ENCODE data around the gene RPS3A. TPM values are rescaled to one million over a fixed set of nuclear protein-coding genes. Genes with fewer than 3 reads are reported as not detected.

The RPS3A gene
- total and polyA plus RNA-seq, 5 donors from 2014 or later: 1,992 to 5,128 (median 2,535) TPM

GRCh38 chr4:151087467-151087866, 12.0 kb upstream of the RPS3A start:
- no peaks in the 10 kb centered on the region for H3K36me3 ChIP-seq (ENCODE audit: control insufficient read depth, insufficient read depth, low read length)
- no peak overlapping the region for H3K27ac ChIP-seq (ENCODE audit: insufficient read depth, low read length, poor library complexity, severe bottlenecking)
- Mint-ChIP-seq H3K4me1 (no peaks in the 10 kb centered on the region), H3K9me3 (peaks cover 0 to 1% (median 0%) of the 10 kb centered on the region in 7 donors), H3K36me3 (no peaks in the 10 kb centered on the region), H3K27ac (no peak overlapping the region), H3K4me3 (no peak overlapping the region), H3K27me3 (peaks cover 29% of the 10 kb centered on the region)
- no peak for ATAC-seq (ENCODE audit: low read depth in 2 of 2)
- no peaks in the 10 kb centered on the region for H3K4me1 ChIP-seq (ENCODE audit: control insufficient read depth, insufficient read depth, low read length, poor library complexity, severe bottlenecking)
- no peaks in the 10 kb centered on the region for H3K9me3 ChIP-seq (ENCODE audit: control insufficient read depth in 2 of 2, low read length in 2 of 2)
- no peaks in the 10 kb centered on the region for H3K27me3 ChIP-seq (ENCODE audit: control insufficient read depth, insufficient read depth, low read length)
- DNase-seq: no peak
- H3K4me3 ChIP-seq (ENCODE audit: low read depth, low read length): no peak overlapping the region

GRCh38 chr4:151091047-151091446, 8.4 kb upstream of the RPS3A start:
- H3K4me1 ChIP-seq (ENCODE audit: control insufficient read depth, insufficient read depth, low read length, poor library complexity, severe bottlenecking): no peaks in the 10 kb centered on the region
- H3K27ac ChIP-seq (ENCODE audit: insufficient read depth, low read length, poor library complexity, severe bottlenecking): no peak overlapping the region
- Mint-ChIP-seq H3K27me3 (peaks cover 29% of the 10 kb centered on the region), H3K4me1 (no peaks in the 10 kb centered on the region), H3K27ac (no peak overlapping the region), H3K4me3 (no peak overlapping the region), H3K9me3 (peaks cover 0 to 2% (median 0%) of the 10 kb centered on the region in 7 donors), H3K36me3 (no peaks in the 10 kb centered on the region)
- no peak for ATAC-seq (ENCODE audit: low read depth in 2 of 2)
- H3K36me3 ChIP-seq (ENCODE audit: control insufficient read depth, insufficient read depth, low read length): no peaks in the 10 kb centered on the region
- H3K27me3 ChIP-seq (ENCODE audit: control insufficient read depth, insufficient read depth, low read length): no peaks in the 10 kb centered on the region
- H3K9me3 ChIP-seq (ENCODE audit: control insufficient read depth in 2 of 2, low read length in 2 of 2): no peaks in the 10 kb centered on the region
- no peak overlapping the region for H3K4me3 ChIP-seq (ENCODE audit: low read depth, low read length)
- no peak for DNase-seq

- Histone ChIP-seq H3K27me3 (ENCODE audit: control insufficient read depth, insufficient read depth, low read length) (no peaks in the 10 kb centered on the region), H3K9me3 (ENCODE audit: control insufficient read depth in 2 of 2, low read length in 2 of 2) (no peaks in the 10 kb centered on the region), H3K4me3 (ENCODE audit: low read depth, low read length) (no peak overlapping the region), H3K4me1 (ENCODE audit: control insufficient read depth, insufficient read depth, low read length, poor library complexity, severe bottlenecking) (no peaks in the 10 kb centered on the region), H3K36me3 (ENCODE audit: control insufficient read depth, insufficient read depth, low read length) (no peaks in the 10 kb centered on the region), H3K27ac (ENCODE audit: insufficient read depth, low read length, poor library complexity, severe bottlenecking) (no peak overlapping the region)
- no peak overlapping the region for H3K27ac Mint-ChIP-seq
- ATAC-seq (ENCODE audit: low read depth in 2 of 2): no peak
- H3K27me3 Mint-ChIP-seq: peaks cover 19% of the 10 kb centered on the region
- H3K4me1 Mint-ChIP-seq: no peaks in the 10 kb centered on the region
- H3K4me3 Mint-ChIP-seq: peak overlapping the region in 1 of 4 donors; percentile 64
- DNase-seq: no peak
- H3K36me3 Mint-ChIP-seq: no peaks in the 10 kb centered on the region
- peaks cover 0 to 2% (median 0%) of the 10 kb centered on the region in 7 donors for H3K9me3 Mint-ChIP-seq
Measured at GRCh38 chr4:151092488-151092887, 6.9 kb upstream of the RPS3A start.

GRCh38 chr4:151093203-151093602, 6.2 kb upstream of the RPS3A start:
- Histone ChIP-seq H3K27ac (ENCODE audit: insufficient read depth, low read length, poor library complexity, severe bottlenecking) (no peak overlapping the region), H3K4me1 (ENCODE audit: control insufficient read depth, insufficient read depth, low read length, poor library complexity, severe bottlenecking) (no peaks in the 10 kb centered on the region), H3K27me3 (ENCODE audit: control insufficient read depth, insufficient read depth, low read length) (no peaks in the 10 kb centered on the region), H3K9me3 (ENCODE audit: control insufficient read depth in 2 of 2, low read length in 2 of 2) (no peaks in the 10 kb centered on the region), H3K4me3 (ENCODE audit: low read depth, low read length) (no peak overlapping the region), H3K36me3 (ENCODE audit: control insufficient read depth, insufficient read depth, low read length) (no peaks in the 10 kb centered on the region)
- peaks cover 0 to 3% (median 0%) of the 10 kb centered on the region in 4 donors for H3K4me1 Mint-ChIP-seq
- no peak for DNase-seq
- H3K27ac Mint-ChIP-seq: no peak overlapping the region
- no peak for ATAC-seq (ENCODE audit: low read depth in 2 of 2)
- H3K4me3 Mint-ChIP-seq: no peak overlapping the region
- H3K9me3 Mint-ChIP-seq: peaks cover 0 to 2% (median 0%) of the 10 kb centered on the region in 7 donors
- peaks cover 12% of the 10 kb centered on the region for H3K27me3 Mint-ChIP-seq
- H3K36me3 Mint-ChIP-seq: no peaks in the 10 kb centered on the region

GRCh38 chr4:151094290-151094751, 5.1 kb upstream of the RPS3A start:
- H3K36me3 ChIP-seq (ENCODE audit: control insufficient read depth, insufficient read depth, low read length): no peaks in the 10 kb centered on the region
- no peaks in the 10 kb centered on the region for H3K36me3 Mint-ChIP-seq
- H3K9me3 ChIP-seq (ENCODE audit: control insufficient read depth in 2 of 2, low read length in 2 of 2): no peaks in the 10 kb centered on the region
- DNase-seq (no peak), ATAC-seq (ENCODE audit: low read depth in 2 of 2) (no peak)
- H3K27me3 ChIP-seq (ENCODE audit: control insufficient read depth, insufficient read depth, low read length): no peaks in the 10 kb centered on the region
- H3K9me3 Mint-ChIP-seq: peaks cover 0 to 2% (median 0%) of the 10 kb centered on the region in 7 donors
- H3K4me1 Mint-ChIP-seq: peaks cover 0 to 11% (median 0%) of the 10 kb centered on the region in 4 donors
- peaks cover 11% of the 10 kb centered on the region for H3K27me3 Mint-ChIP-seq
- H3K4me3 Mint-ChIP-seq: no peak overlapping the region
- H3K27ac ChIP-seq (ENCODE audit: insufficient read depth, low read length, poor library complexity, severe bottlenecking): no peak overlapping the region
- no peak overlapping the region for H3K4me3 ChIP-seq (ENCODE audit: low read depth, low read length)
- H3K27ac Mint-ChIP-seq: no peak overlapping the region
- H3K4me1 ChIP-seq (ENCODE audit: control insufficient read depth, insufficient read depth, low read length, poor library complexity, severe bottlenecking): peaks cover 7% of the 10 kb centered on the region

GRCh38 chr4:151095142-151095541, 4.3 kb upstream of the RPS3A start:
- Histone ChIP-seq H3K4me1 (ENCODE audit: control insufficient read depth, insufficient read depth, low read length, poor library complexity, severe bottlenecking) (peaks cover 7% of the 10 kb centered on the region), H3K9me3 (ENCODE audit: control insufficient read depth in 2 of 2, low read length in 2 of 2) (no peaks in the 10 kb centered on the region), H3K27me3 (ENCODE audit: control insufficient read depth, insufficient read depth, low read length) (no peaks in the 10 kb centered on the region), H3K36me3 (ENCODE audit: control insufficient read depth, insufficient read depth, low read length) (no peaks in the 10 kb centered on the region), H3K4me3 (ENCODE audit: low read depth, low read length) (no peak overlapping the region), H3K27ac (ENCODE audit: insufficient read depth, low read length, poor library complexity, severe bottlenecking) (no peak overlapping the region)
- Mint-ChIP-seq H3K36me3 (peaks cover 3% of the 10 kb centered on the region), H3K27ac (no peak overlapping the region), H3K27me3 (peaks cover 11% of the 10 kb centered on the region), H3K4me3 (peak overlapping the region in 1 of 4 donors; percentile 7), H3K4me1 (peaks cover 0 to 16% (median 2%) of the 10 kb centered on the region in 4 donors), H3K9me3 (peaks cover 0 to 2% (median 0%) of the 10 kb centered on the region in 7 donors)
- DNase-seq (no peak), ATAC-seq (ENCODE audit: low read depth in 2 of 2) (no peak)

- no peaks in the 10 kb centered on the region for H3K9me3 Mint-ChIP-seq
- H3K27ac Mint-ChIP-seq: peak overlapping the region; percentile 38 to 99 (median 97)
- Histone ChIP-seq H3K4me3 (ENCODE audit: low read depth, low read length) (no peak overlapping the region), H3K27ac (ENCODE audit: insufficient read depth, low read length, poor library complexity, severe bottlenecking) (no peak overlapping the region), H3K27me3 (ENCODE audit: control insufficient read depth, insufficient read depth, low read length) (no peaks in the 10 kb centered on the region), H3K4me1 (ENCODE audit: control insufficient read depth, insufficient read depth, low read length, poor library complexity, severe bottlenecking) (peaks cover 17% of the 10 kb centered on the region), H3K9me3 (ENCODE audit: control insufficient read depth in 2 of 2, low read length in 2 of 2) (no peaks in the 10 kb centered on the region), H3K36me3 (ENCODE audit: control insufficient read depth, insufficient read depth, low read length) (peaks cover 17% of the 10 kb centered on the region)
- peaks cover 23% of the 10 kb centered on the region for H3K36me3 Mint-ChIP-seq
- no peak for DNase-seq
- H3K4me1 Mint-ChIP-seq: peaks cover 11 to 42% (median 23%) of the 10 kb centered on the region in 4 donors
- no peak for ATAC-seq (ENCODE audit: low read depth in 2 of 2)
- H3K27me3 Mint-ChIP-seq: peaks cover 2% of the 10 kb centered on the region
- peak overlapping the region; percentile 72 to 96 (median 82) for H3K4me3 Mint-ChIP-seq
Measured at GRCh38 chr4:151097759-151098158, 1.7 kb upstream of the RPS3A start.

DNA sequence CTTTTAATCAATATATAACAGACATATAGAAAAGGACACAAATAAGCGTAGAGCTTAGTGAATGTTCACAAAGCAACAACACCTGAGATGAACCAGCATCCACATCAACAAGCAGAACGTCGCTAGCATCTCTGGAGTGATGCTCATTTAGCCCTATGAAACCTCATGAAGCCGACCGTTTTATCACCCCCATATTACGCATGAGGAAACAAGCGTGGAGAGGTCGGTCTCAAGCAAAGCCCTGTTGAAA, 524 bp upstream of the RPS3A start:
- H3K4me3 ChIP-seq (ENCODE audit: low read depth, low read length): peak overlapping the region; percentile 87
- ATAC-seq (ENCODE audit: low read depth in 2 of 2): no peak

More for the DNA sequence above, 524 bp upstream of the RPS3A start:
- Histone ChIP-seq H3K9me3 (ENCODE audit: control insufficient read depth in 2 of 2, low read length in 2 of 2) (no peaks in the 10 kb centered on the region), H3K27me3 (ENCODE audit: control insufficient read depth, insufficient read depth, low read length) (no peaks in the 10 kb centered on the region), H3K4me1 (ENCODE audit: control insufficient read depth, insufficient read depth, low read length, poor library complexity, severe bottlenecking) (peaks cover 17% of the 10 kb centered on the region), H3K36me3 (ENCODE audit: control insufficient read depth, insufficient read depth, low read length) (peaks cover 28% of the 10 kb centered on the region), H3K27ac (ENCODE audit: insufficient read depth, low read length, poor library complexity, severe bottlenecking) (peak overlapping the region; percentile 91)
- Mint-ChIP-seq H3K27ac (peak overlapping the region; percentile 97 to 99 (median 99)), H3K4me1 (peaks cover 11 to 49% (median 24%) of the 10 kb centered on the region in 4 donors), H3K36me3 (peaks cover 27% of the 10 kb centered on the region), H3K27me3 (no peaks in the 10 kb centered on the region), H3K9me3 (no peaks in the 10 kb centered on the region), H3K4me3 (peak overlapping the region; percentile 90 to 98 (median 94))
- no peak for DNase-seq

Data from CD4-positive, CD25-positive, alpha-beta regulatory T cell (primary cell).